ENCODE measurements around the gene DLG3. TPM values are rescaled to one million over a fixed set of nuclear protein-coding genes. Genes with fewer than 3 reads are reported as not detected.

Gene DLG3
- total and polyA plus RNA-seq, 10 of the 15 experiments (the other 5 are each of a cell fraction or from before 2014, with no cell fraction given) = 1.3 to 32.2 (median 3.9) TPM

DNA sequence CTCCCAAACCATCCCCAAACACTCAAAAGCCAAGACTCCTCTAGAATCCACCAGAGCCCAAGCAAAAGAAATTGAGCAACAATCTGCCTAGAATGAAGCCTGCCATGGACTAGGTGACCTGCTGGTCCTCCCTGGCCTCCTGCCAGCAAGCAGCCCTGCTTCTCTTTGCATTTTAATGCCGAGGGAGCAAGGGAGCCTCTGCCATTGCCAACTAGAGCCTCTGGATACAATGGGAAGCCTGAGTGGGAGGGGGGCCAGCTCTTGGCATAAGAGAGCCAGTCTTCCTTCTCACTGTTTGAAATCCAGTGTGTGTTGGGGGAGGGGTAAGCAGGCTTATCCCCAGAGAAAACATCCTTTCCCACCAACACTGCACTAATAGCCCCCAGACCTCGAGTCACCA lies 23.0 kb upstream of the DLG3 start:
- intact Hi-C loops (cut with micrococcal nuclease; ENCODE audit: unreplicated experiment) = no loop called here
- SMC1A ChIA-PET (ENCODE audit: uncharacterized antibody, unreplicated experiment) = no interaction called here

More for the DNA sequence above, 23.0 kb upstream of the DLG3 start:
- Histone ChIP-seq H3K4me2 (ENCODE audit: control insufficient read depth, insufficient read depth) (no peak overlapping the region), H3K27me3 (replicated peaks in 1 of 2; ENCODE audit: control insufficient read depth in 2 of 2, insufficient read depth in 2 of 2, low read length in 1 of 2) (no peaks in the 10 kb centered on the region), H3K9me3 (replicated peaks; ENCODE audit: control insufficient read depth, insufficient read depth, low read length) (no peaks in the 10 kb centered on the region), H3K4me1 (ENCODE audit: control insufficient read depth, insufficient read depth, low read length) (no peaks in the 10 kb centered on the region), H2AFZ (ENCODE audit: control insufficient read depth, low read depth, low read length) (no peak overlapping the region), H3K36me3 (ENCODE audit: control insufficient read depth in 2 of 2, insufficient read depth in 2 of 2, low read length in 1 of 2) (no peaks in the 10 kb centered on the region; a peak in 2 of 4 replicates), H3K9ac (ENCODE audit: control insufficient read depth, insufficient read depth, low read length) (no peak overlapping the region), H3K79me2 (ENCODE audit: control insufficient read depth, insufficient read depth, low read length) (no peaks in the 10 kb centered on the region), H4K20me1 (ENCODE audit: control insufficient read depth, insufficient read depth) (no peaks in the 10 kb centered on the region), H3K27ac (ENCODE audit: control insufficient read depth, insufficient read depth) (no peak overlapping the region), H3K4me3 (no peak overlapping the region)
- DNase-seq (ENCODE audit: low read depth, low spot score) = no peak
- TF ChIP-seq, protein P1, sequence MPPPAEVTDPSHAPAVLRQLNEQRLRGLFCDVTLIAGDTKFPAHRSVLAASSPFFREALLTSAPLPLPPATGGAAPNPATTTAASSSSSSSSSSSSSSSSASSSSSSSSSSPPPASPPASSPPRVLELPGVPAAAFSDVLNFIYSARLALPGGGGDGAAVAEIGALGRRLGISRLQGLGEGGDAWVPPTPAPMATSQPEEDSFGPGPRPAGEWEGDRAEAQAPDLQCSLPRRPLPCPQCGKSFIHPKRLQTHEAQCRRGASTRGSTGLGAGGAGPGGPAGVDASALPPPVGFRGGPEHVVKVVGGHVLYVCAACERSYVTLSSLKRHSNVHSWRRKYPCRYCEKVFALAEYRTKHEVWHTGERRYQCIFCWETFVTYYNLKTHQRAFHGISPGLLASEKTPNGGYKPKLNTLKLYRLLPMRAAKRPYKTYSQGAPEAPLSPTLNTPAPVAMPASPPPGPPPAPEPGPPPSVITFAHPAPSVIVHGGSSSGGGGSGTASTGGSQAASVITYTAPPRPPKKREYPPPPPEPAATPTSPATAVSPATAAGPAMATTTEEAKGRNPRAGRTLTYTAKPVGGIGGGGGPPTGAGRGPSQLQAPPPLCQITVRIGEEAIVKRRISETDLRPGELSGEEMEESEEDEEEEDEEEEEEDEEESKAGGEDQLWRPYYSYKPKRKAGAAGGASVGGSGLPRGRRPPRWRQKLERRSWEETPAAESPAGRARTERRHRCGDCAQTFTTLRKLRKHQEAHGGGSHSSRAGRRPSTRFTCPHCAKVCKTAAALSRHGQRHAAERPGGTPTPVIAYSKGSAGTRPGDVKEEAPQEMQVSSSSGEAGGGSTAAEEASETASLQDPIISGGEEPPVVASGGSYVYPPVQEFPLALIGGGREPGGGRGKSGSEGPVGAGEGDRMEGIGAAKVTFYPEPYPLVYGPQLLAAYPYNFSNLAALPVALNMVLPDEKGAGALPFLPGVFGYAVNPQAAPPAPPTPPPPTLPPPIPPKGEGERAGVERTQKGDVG (CRISPR knock-in tag; IDR thresholded peaks at IDR 0.05) = no peak
- TF ChIP-seq EED (IDR thresholded peaks at IDR 0.05; ENCODE audit: low read depth) = no peak
- TF ChIP-seq SRF (IDR thresholded peaks at IDR 0.05; ENCODE audit: low read depth in 2 of 2, low read length in 2 of 2) = no peak
- no peak for TF ChIP-seq IRF4 (IDR thresholded peaks at IDR 0.05; ENCODE audit: low read depth, low read length)
- no peak for TF ChIP-seq HDGF (IDR thresholded peaks at IDR 0.05)
- TF ChIP-seq IKZF1 (conservative IDR thresholded peaks at IDR 0.05) = no peak
- TF ChIP-seq TCF7 (IDR thresholded peaks at IDR 0.05; ENCODE audit: borderline replicate concordance) = no peak
- no peak for TF ChIP-seq CHD4 (IDR thresholded peaks at IDR 0.05)
- TF ChIP-seq, protein P2, sequence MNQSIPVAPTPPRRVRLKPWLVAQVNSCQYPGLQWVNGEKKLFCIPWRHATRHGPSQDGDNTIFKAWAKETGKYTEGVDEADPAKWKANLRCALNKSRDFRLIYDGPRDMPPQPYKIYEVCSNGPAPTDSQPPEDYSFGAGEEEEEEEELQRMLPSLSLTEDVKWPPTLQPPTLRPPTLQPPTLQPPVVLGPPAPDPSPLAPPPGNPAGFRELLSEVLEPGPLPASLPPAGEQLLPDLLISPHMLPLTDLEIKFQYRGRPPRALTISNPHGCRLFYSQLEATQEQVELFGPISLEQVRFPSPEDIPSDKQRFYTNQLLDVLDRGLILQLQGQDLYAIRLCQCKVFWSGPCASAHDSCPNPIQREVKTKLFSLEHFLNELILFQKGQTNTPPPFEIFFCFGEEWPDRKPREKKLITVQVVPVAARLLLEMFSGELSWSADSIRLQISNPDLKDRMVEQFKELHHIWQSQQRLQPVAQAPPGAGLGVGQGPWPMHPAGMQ (IDR thresholded peaks at IDR 0.05; ENCODE audit: borderline replicate concordance) = no peak
- TF ChIP-seq HDAC2 (IDR thresholded peaks at IDR 0.05) = no peak
- no peak for TF ChIP-seq CBX3 (IDR thresholded peaks at IDR 0.05; ENCODE audit: borderline replicate concordance, low read depth)
- TF ChIP-seq SMC3 (IDR thresholded peaks at IDR 0.05; ENCODE audit: borderline replicate concordance, low read length) = no peak
- no peak for TF ChIP-seq NR2C1 (IDR thresholded peaks at IDR 0.05)
- TF ChIP-seq RAD51 (IDR thresholded peaks at IDR 0.05) = no peak
- no peak for TF ChIP-seq KDM1A (IDR thresholded peaks at IDR 0.05; ENCODE audit: borderline replicate concordance)
- no peak for TF ChIP-seq ZNF622 (IDR thresholded peaks at IDR 0.05)
- TF ChIP-seq LARP7 (IDR thresholded peaks at IDR 0.05) = no peak
- TF ChIP-seq, protein P3, sequence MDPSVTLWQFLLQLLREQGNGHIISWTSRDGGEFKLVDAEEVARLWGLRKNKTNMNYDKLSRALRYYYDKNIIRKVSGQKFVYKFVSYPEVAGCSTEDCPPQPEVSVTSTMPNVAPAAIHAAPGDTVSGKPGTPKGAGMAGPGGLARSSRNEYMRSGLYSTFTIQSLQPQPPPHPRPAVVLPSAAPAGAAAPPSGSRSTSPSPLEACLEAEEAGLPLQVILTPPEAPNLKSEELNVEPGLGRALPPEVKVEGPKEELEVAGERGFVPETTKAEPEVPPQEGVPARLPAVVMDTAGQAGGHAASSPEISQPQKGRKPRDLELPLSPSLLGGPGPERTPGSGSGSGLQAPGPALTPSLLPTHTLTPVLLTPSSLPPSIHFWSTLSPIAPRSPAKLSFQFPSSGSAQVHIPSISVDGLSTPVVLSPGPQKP (IDR thresholded peaks at IDR 0.05; ENCODE audit: low read depth, low read length) = no peak
- TF ChIP-seq JUND (IDR thresholded peaks at IDR 0.05; ENCODE audit: low read depth, low read length) = no peak
- no peak for FAIRE-seq
- in situ Hi-C loops (cut with MboI) = no loop called here
- no peak for ATAC-seq
- ChIA-PET CTCF (interaction anchor here (2.0 kb wide), 1 partner anchor 9 kb away, joined by 4 read pairs; no protein-coding TSS in a partner anchor), RAD21 (ENCODE audit: unreplicated experiment) (no interaction called here), POLR2A (interaction anchor here (0.7 kb wide), 1 partner anchor 9 kb away, joined by 5 read pairs; no protein-coding TSS in a partner anchor)
- 3% methylated on average over 2 of the region's 2 CpGs for WGBS (ENCODE audit: insufficient coverage, insufficient replicate concordance, low lambda C conversion rate, missing lambda C conversion rate)
- BruUV-seq (replicated peaks) = no TSS peak
